ENCODE results near the gene PKD2L2.
"Not testable (repeated sequence)": the region's sequence is repeated elsewhere in the genome, so short reads cannot be mapped to it uniquely, and the experiment has no call there.

PKD2L2 gene

GRCh38 chr5:137957948-137958347 lies 68.7 kb downstream of the PKD2L2 start:
- DNase-seq (ENCODE audit: low read depth), result no peak

DNA sequence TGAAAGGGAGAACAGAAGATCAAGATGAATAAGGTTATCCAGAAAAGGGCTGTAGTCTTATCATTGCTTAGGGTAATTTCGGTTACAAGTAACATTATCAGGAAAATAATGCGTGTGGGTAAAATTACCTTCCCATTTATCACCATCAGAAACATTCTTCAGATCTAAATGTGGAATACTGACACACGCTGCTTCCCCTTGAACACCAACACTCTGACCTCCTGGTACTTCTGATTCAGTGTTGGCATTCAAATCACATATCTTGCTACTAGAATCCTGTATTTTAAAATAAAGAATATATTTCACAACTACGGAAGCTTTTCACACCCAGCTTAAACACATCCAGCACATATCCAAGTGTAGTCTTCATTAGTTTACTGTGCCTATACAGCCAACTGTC lies 70.2 kb downstream of the PKD2L2 start:
- no peak for DNase-seq (ENCODE audit: low read depth)

- no peak for DNase-seq (ENCODE audit: low read depth)
Measured at GRCh38 chr5:137960141-137960540, 70.9 kb downstream of the PKD2L2 start.

- DNase-seq (ENCODE audit: low read depth), result no peak
Measured at GRCh38 chr5:137960819-137961218, 71.6 kb downstream of the PKD2L2 start.

DNA sequence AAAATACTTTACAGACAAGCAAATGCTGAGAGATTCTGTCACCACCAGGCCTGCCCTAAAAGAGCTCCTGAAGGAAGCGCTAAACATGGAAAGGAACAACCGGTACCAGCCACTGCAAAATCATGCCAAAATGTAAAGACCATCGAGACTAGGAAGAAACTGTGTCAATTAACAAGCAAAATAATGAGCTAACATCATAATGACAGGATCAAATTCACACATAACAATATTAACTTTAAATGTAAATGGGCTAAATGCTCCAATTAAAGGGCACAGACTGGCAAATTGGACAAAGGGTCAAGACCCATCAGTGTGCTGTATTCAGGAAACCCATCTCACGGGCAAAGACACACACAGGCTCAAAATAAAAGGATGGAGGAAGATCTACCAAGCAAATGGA lies 81.1 kb downstream of the PKD2L2 start:
- DNase-seq (ENCODE audit: low read depth), result not testable (repeated sequence)

DNA sequence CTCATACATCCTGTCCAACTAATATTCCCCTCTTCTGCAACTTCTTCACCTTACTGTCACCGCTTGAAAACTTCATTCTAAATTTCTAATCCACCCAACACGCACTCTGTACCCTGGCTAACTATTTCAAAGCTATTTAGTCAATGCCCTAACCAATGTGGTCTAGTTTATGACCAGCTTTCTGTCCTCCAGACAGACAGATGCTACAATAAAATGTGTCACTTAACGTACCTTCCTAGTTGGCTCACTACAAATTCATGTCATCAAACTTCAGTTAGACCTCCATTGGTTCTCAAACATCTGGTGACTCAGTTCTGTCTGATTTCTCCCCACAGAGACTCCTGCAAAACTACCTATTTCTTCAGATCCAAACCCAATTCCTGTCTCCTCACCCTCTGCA lies 86.0 kb downstream of the PKD2L2 start:
- no peak for DNase-seq (ENCODE audit: low read depth)

DNA sequence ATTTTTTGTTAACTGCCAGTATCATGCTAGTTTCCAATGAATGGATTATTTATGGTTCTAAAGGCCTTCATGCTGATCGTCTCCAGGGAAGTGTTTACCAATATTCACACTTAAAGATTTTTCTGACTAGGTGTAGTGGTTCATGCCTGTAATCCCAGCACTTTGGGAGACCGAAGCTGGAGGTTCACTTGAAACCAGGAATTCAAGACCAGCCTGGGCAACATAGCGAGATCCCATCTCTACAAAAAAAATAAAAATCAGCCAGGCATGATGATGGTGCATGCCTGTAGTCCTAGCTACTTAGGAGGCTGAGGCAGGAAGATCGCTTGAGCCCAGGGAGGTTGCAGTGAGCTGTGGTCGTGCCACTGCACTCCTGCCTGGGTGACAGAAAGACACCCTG lies 100.2 kb downstream of the PKD2L2 start:
- no peak for DNase-seq (ENCODE audit: low read depth)

Data from stimulated activated CD8-positive, alpha-beta memory T cell treated with anti-CD3 and anti-CD28 coated beads, Interleukin-7, amount 100 ng/mL, for 24 hours (primary cell).